ENCODE data around the gene SLC17A9.

- TF ChIP-seq, protein P1, sequence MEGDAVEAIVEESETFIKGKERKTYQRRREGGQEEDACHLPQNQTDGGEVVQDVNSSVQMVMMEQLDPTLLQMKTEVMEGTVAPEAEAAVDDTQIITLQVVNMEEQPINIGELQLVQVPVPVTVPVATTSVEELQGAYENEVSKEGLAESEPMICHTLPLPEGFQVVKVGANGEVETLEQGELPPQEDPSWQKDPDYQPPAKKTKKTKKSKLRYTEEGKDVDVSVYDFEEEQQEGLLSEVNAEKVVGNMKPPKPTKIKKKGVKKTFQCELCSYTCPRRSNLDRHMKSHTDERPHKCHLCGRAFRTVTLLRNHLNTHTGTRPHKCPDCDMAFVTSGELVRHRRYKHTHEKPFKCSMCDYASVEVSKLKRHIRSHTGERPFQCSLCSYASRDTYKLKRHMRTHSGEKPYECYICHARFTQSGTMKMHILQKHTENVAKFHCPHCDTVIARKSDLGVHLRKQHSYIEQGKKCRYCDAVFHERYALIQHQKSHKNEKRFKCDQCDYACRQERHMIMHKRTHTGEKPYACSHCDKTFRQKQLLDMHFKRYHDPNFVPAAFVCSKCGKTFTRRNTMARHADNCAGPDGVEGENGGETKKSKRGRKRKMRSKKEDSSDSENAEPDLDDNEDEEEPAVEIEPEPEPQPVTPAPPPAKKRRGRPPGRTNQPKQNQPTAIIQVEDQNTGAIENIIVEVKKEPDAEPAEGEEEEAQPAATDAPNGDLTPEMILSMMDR (conservative IDR thresholded peaks at IDR 0.05; ENCODE audit: low read depth in 2 of 2): no peak
- TF ChIP-seq POLR2AphosphoS5 (IDR thresholded peaks at IDR 0.05; ENCODE audit: low read depth): no peak
- no peak for TF ChIP-seq EZH2 (IDR thresholded peaks at IDR 0.05; ENCODE audit: low read depth, unreplicated experiment)
- TF ChIP-seq EZH2phosphoT487 (IDR thresholded peaks at IDR 0.05; ENCODE audit: unreplicated experiment): no peak
These were observed 41.5 kb downstream of the SLC17A9 start for GRCh38 chr20:62993856-62994494.
